Hepatocyte (in vitro differentiated cells): ENCODE data around the gene DCXR.

ENCODE experiments used
- CTCF ChIP-seq: fragments of 200-600 bp; sonication (generic); IDR thresholded peaks from 2 replicates; pipeline ENCODE4 v1.5.1; 2016; ENCODE audit warnings: antibody characterized with exemption, mild to moderate bottlenecking; ENCODE audit not compliant: poor library complexity
- EZH2 ChIP-seq: fragments of 200-600 bp; sonication (generic); IDR thresholded peaks from 2 replicates; pipeline ENCODE4 v1.6.1; 2016; ENCODE audit warnings: antibody characterized with exemption, mild to moderate bottlenecking, borderline replicate concordance

GRCh38 chr17:82028966-82029365 lies 8.5 kb downstream of the DCXR start:
- TF ChIP-seq CTCF (no peak), EZH2 (no peak)
